Measurements from ENCODE around the gene FXN.
"Not testable (repeated sequence)": the region's sequence is repeated elsewhere in the genome, so short reads cannot be mapped to it uniquely, and the experiment has no call there.

FXN gene

GRCh38 chr9:69070201-69070600 lies 34.6 kb downstream of the FXN start:
- no peak for DNase-seq (ENCODE audit: low spot score)

GRCh38 chr9:69071059-69071458 lies 35.5 kb downstream of the FXN start:
- no peak for DNase-seq (ENCODE audit: low spot score)

- no peak for DNase-seq (ENCODE audit: low spot score)
Measured at GRCh38 chr9:69073103-69073502, 37.6 kb downstream of the FXN start.

- DNase-seq (ENCODE audit: low spot score): no peak
Measured at GRCh38 chr9:69074801-69075200, 39.2 kb downstream of the FXN start.

- no peak for DNase-seq (ENCODE audit: low spot score)
Measured at GRCh38 chr9:69076550-69076949, 41.0 kb downstream of the FXN start.

GRCh38 chr9:69078069-69078468 lies 42.5 kb downstream of the FXN start:
- no peak for DNase-seq (ENCODE audit: low spot score)

- no peak for DNase-seq (ENCODE audit: low spot score)
Measured at GRCh38 chr9:69078581-69078980, 43.0 kb downstream of the FXN start.

- no peak for DNase-seq (ENCODE audit: low spot score)
Measured at GRCh38 chr9:69079186-69079585, 43.6 kb downstream of the FXN start.

- no peak for DNase-seq (ENCODE audit: low spot score)
Measured at GRCh38 chr9:69081261-69081660, 45.7 kb downstream of the FXN start.

- DNase-seq (ENCODE audit: low spot score): no peak
Measured at GRCh38 chr9:69083321-69083720, 47.8 kb downstream of the FXN start.

- no peak for DNase-seq (ENCODE audit: low spot score)
Measured at GRCh38 chr9:69085569-69086283, 50.2 kb downstream of the FXN start.

GRCh38 chr9:69086312-69086711 lies 50.8 kb downstream of the FXN start:
- DNase-seq (ENCODE audit: low spot score): no peak

- DNase-seq (ENCODE audit: low spot score): no peak
Measured at GRCh38 chr9:69086769-69087168, 51.2 kb downstream of the FXN start.

GRCh38 chr9:69089082-69089481 lies 53.5 kb downstream of the FXN start:
- DNase-seq (ENCODE audit: low spot score): no peak

GRCh38 chr9:69089491-69089890 lies 53.9 kb downstream of the FXN start:
- no peak for DNase-seq (ENCODE audit: low spot score)

GRCh38 chr9:69090140-69090750 lies 54.7 kb downstream of the FXN start:
- DNase-seq (ENCODE audit: low spot score): no peak

- DNase-seq (ENCODE audit: low spot score): no peak
Measured at GRCh38 chr9:69090946-69091345, 55.4 kb downstream of the FXN start.

- DNase-seq (ENCODE audit: low spot score): no peak
Measured at GRCh38 chr9:69093471-69094103, 58.0 kb downstream of the FXN start.

GRCh38 chr9:69094361-69095135 lies 59.0 kb downstream of the FXN start:
- not testable (repeated sequence) for DNase-seq (ENCODE audit: low spot score)

GRCh38 chr9:69097064-69097463 lies 61.5 kb downstream of the FXN start:
- DNase-seq (ENCODE audit: low spot score): no peak

GRCh38 chr9:69097923-69098593 lies 62.5 kb downstream of the FXN start:
- no peak for DNase-seq (ENCODE audit: low spot score)

GRCh38 chr9:69103348-69103996 lies 67.9 kb downstream of the FXN start:
- not testable (repeated sequence) for DNase-seq (ENCODE audit: low spot score)
